GM12865 (cell line): ENCODE results near the gene UBXN11.
A peak's percentile ranks its signal among the peaks of the same experiment; 100 is the strongest.

Experiments
- DNase-seq: peaks from one replicate; pipeline ENCODE4 v3.0.0; 2010; ENCODE audit warnings: low read depth
- H3K4me3 ChIP-seq: 2 replicates; pipeline ENCODE4 v1.5.1; 2011; ENCODE audit warnings: mild to moderate bottlenecking, low read depth, low read length, control low read depth
- TF ChIP-seq, protein P1 (sequence below): IDR thresholded peaks from 2 replicates; pipeline ENCODE4 v1.5.1; 2011; ENCODE audit warnings: low read length, control low read depth, low read depth, inconsistent platforms; ENCODE audit not compliant: insufficient read depth; ENCODE audit errors: missing control alignments

The UBXN11 gene

DNA sequence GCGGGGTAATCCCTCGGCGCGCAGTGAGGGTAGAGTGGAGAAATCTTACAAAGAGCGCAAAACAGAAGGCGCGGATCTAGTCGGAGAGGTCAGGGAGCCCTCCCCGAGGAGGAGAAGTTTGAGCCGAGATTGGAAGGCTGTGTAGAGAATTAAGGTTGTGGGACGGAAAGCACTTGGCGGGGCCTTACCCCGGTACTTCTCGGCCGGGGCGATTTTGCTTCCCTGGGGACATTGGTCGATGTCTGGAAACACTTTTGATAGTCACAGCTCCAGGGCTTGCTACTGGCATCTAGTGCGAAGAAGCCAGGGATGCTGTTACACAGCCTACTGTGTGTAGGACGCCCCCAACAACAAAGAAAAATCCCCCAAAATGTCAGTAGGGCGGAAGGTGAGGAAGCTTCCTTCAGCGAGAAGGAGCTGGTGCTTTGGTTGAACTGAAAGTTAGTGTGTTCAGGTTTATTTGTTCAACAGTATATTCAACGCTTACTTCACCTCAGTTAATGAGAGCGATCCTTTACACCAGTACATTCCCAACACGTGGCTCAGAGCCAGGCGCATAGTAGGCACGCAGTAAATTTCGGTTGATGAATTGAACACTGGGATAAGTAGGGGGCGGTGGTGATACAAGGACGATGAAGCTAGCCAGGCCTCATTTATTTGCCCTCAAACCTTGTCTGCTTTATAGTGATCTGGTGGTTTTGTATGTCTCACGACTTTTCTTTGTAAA, 71.6 kb downstream of the UBXN11 start:
- no peak for DNase-seq
- H3K4me3 ChIP-seq = peak overlapping the region; percentile 69
- TF ChIP-seq, protein P1, sequence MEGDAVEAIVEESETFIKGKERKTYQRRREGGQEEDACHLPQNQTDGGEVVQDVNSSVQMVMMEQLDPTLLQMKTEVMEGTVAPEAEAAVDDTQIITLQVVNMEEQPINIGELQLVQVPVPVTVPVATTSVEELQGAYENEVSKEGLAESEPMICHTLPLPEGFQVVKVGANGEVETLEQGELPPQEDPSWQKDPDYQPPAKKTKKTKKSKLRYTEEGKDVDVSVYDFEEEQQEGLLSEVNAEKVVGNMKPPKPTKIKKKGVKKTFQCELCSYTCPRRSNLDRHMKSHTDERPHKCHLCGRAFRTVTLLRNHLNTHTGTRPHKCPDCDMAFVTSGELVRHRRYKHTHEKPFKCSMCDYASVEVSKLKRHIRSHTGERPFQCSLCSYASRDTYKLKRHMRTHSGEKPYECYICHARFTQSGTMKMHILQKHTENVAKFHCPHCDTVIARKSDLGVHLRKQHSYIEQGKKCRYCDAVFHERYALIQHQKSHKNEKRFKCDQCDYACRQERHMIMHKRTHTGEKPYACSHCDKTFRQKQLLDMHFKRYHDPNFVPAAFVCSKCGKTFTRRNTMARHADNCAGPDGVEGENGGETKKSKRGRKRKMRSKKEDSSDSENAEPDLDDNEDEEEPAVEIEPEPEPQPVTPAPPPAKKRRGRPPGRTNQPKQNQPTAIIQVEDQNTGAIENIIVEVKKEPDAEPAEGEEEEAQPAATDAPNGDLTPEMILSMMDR = no peak

DNA sequence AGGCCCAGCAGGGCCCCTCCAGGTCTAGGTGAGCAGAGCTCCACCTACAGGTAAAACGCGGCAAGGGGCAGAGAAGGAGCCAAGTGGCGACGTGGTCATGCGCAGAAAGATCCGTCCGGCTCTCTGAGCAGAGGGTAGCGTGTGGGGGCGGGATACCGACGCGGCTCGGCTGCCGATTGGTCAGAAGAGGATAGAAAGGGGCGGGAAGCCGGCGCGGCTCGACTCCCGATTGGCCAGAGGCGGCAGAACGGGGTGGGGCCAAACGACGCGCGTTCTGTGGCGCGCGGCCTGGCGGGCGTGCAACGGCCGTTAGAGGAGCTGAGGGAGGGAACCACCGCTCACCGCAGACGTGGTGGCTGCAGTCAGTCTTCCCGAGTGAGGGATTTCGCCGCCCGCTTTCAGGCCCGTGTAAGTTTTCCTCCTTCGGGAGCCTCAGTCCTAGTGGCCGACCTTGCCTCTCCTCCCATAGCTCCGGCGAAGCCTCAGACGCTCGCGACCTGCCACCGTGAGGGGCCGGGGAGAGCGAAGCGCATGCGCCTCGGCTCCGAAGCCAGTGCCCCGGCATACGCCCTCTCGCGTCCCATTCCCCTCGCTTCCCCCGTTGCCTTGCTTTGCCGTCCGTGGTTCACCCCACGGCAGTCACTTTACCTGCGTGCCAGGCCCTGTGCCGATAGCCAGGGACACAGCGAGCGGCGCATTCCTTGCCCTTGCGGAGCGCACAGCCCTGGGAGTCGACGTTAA, 72.4 kb downstream of the UBXN11 start, which contains the start of gene CEP85:
Gene CEP85, plus strand, starts transcription at position 298 of the 741 bp plus-strand sequence. CDS start 5,584 bp downstream, outside the sequence.
- TF ChIP-seq, protein P1 = peak; percentile 93
- peak within 1 kb of the TSS; percentile 69 for H3K4me3 ChIP-seq
- DNase-seq = peak; percentile 99
